OCI-LY7 (cell line): ENCODE results near the gene TUBB6. TPM values are rescaled to one million over a fixed set of nuclear protein-coding genes. Genes with fewer than 3 reads are reported as not detected.

Source experiments
- BruUV-seq: library from RNA; stranded (reverse); fragments of 400-500 nt; replicated peaks from 2 replicates; lab custom pipeline; 2021; lab: Mats Ljungman, UMichigan
- CTCF ChIA-PET: fragments of 300-600 bp; sonication (Branson Sonifier 250); formaldehyde crosslinking; loops from one replicate; lab custom pipeline; 2022; ENCODE audit warnings: antibody characterized with exemption; ENCODE audit not compliant: unreplicated experiment; lab: Charles Lee
- POLR2A ChIA-PET: fragments of 300-600 bp; sonication (Branson Sonifier 250); formaldehyde crosslinking; loops from one replicate; lab custom pipeline; 2022; ENCODE audit warnings: antibody characterized with exemption; lab: Charles Lee
- DNase-seq: peaks from one replicate; pipeline ENCODE4 v3.0.0-alpha.2; 2015; ENCODE audit warnings: low spot score
- H2AFZ ChIP-seq: fragments of 200-600 bp; sonication (generic), shearing (Covaris generic); 2 replicates; pipeline ENCODE4 v1.6.1; 2014; ENCODE audit warnings: mild to moderate bottlenecking, antibody characterized with exemption, low read length, moderate library complexity
- H3K27ac ChIP-seq: fragments of 200-600 bp; sonication (generic); 2 replicates; pipeline ENCODE4 v1.5.1; 2014; ENCODE audit warnings: mixed run types, low read depth, mild to moderate bottlenecking, moderate library complexity, low read length, inconsistent platforms; ENCODE audit not compliant: poor library complexity, severe bottlenecking
- H3K36me3 ChIP-seq: fragments of 200-600 bp; sonication (generic); 2 replicates; pipeline ENCODE4 v1.6.1; 2014; ENCODE audit warnings: mild to moderate bottlenecking, antibody characterized with exemption, low read length, moderate library complexity, mixed read lengths; ENCODE audit not compliant: insufficient read depth
- H3K4me1 ChIP-seq: fragments of 200-600 bp; sonication (generic); 2 replicates; pipeline ENCODE4 v1.5.1; 2014; ENCODE audit warnings: mild to moderate bottlenecking, low read length; ENCODE audit not compliant: insufficient read depth, poor library complexity, severe bottlenecking
- H3K4me2 ChIP-seq: fragments of 200-600 bp; sonication (generic); 2 replicates; pipeline ENCODE4 v1.6.1; 2014; ENCODE audit warnings: mild to moderate bottlenecking, low read length
- H3K4me3 ChIP-seq: fragments of 200-600 bp; sonication (generic); 2 replicates; pipeline ENCODE4 v1.5.1; 2014; ENCODE audit warnings: mild to moderate bottlenecking, low read depth, low read length; ENCODE audit not compliant: poor library complexity, severe bottlenecking
- H3K79me2 ChIP-seq: fragments of 200-600 bp; sonication (generic); 2 replicates; pipeline ENCODE4 v1.6.1; 2016; ENCODE audit warnings: low read depth, mild to moderate bottlenecking, low read length, moderate library complexity, mixed read lengths; ENCODE audit not compliant: insufficient read depth
- H3K9me2 ChIP-seq: fragments of 200-600 bp; sonication (generic); 2 replicates; pipeline ENCODE4 v1.6.1; 2016; ENCODE audit warnings: mild to moderate bottlenecking, low read length, mixed read lengths; ENCODE audit not compliant: insufficient read depth
- H3K9me3 ChIP-seq: fragments of 200-600 bp; sonication (generic); 2 replicates; pipeline ENCODE4 v1.6.1; 2014; ENCODE audit warnings: mild to moderate bottlenecking, mixed run types, low read length, mixed read lengths
- H4K20me1 ChIP-seq: fragments of 200-600 bp; sonication (generic); 2 replicates; pipeline ENCODE4 v1.6.1; 2014; ENCODE audit warnings: mild to moderate bottlenecking, antibody characterized with exemption, low read length, moderate library complexity, mixed read lengths; ENCODE audit not compliant: insufficient read depth
- EZH2phosphoT487 ChIP-seq: fragments of 200-600 bp; sonication (generic); IDR thresholded peaks from 2 replicates; pipeline ENCODE4 v1.6.1; 2018; ENCODE audit warnings: low read depth, borderline replicate concordance, mild to moderate bottlenecking, mixed run types, antibody characterized with exemption, low read length, moderate library complexity, mixed read lengths
- intact Hi-C: fragments of 100-400 bp; cut with micrococcal nuclease; formaldehyde crosslinking; loops from one replicate; pipeline ENCODE4 v1.10.0; 2022; ENCODE audit not compliant: unreplicated experiment
- total RNA-seq, 2 experiments: library from RNA; depleted of rRNA in 1 of 2; stranded (reverse); fragments of >200 nt in 1 of 2; shearing (Covaris generic) in 1 of 2; gene quantifications; 2 replicates each; pipeline ENCODE4 v1.2.3, GENCODE V29; 2014 to 2022
- TF ChIP-seq, protein P1 (sequence below): fragments of 200-600 bp; sonication (generic); conservative IDR thresholded peaks from 2 replicates; pipeline ENCODE4 v1.5.1; 2014; ENCODE audit warnings: mild to moderate bottlenecking, antibody characterized with exemption, low read length, moderate library complexity, mixed read lengths

The TUBB6 gene
- total RNA-seq, 2 experiments from 2014 or later, result not detected

GRCh38 chr18:12278741-12279682 lies 29.0 kb upstream of the TUBB6 start:
- ChIA-PET POLR2A (interaction anchor here (0.6 to 1.5 kb wide), 2 partner anchors 13 to 321 kb away, joined by 3 to 5 read pairs; no protein-coding TSS in a partner anchor), CTCF (interaction anchor here (0.6 to 0.7 kb wide), 2 partner anchors 45 to 49 kb away, joined by 3 to 5 read pairs; no protein-coding TSS in a partner anchor)
- no peaks in the 10 kb centered on the region for H3K36me3 ChIP-seq
- H4K20me1 ChIP-seq, result no peaks in the 10 kb centered on the region
- no peaks in the 10 kb centered on the region for H3K9me2 ChIP-seq
- no peaks in the 10 kb centered on the region for H3K4me1 ChIP-seq
- H3K4me3 ChIP-seq, result no peak overlapping the region
- no peak overlapping the region for H3K4me2 ChIP-seq
- TF ChIP-seq, protein P1, sequence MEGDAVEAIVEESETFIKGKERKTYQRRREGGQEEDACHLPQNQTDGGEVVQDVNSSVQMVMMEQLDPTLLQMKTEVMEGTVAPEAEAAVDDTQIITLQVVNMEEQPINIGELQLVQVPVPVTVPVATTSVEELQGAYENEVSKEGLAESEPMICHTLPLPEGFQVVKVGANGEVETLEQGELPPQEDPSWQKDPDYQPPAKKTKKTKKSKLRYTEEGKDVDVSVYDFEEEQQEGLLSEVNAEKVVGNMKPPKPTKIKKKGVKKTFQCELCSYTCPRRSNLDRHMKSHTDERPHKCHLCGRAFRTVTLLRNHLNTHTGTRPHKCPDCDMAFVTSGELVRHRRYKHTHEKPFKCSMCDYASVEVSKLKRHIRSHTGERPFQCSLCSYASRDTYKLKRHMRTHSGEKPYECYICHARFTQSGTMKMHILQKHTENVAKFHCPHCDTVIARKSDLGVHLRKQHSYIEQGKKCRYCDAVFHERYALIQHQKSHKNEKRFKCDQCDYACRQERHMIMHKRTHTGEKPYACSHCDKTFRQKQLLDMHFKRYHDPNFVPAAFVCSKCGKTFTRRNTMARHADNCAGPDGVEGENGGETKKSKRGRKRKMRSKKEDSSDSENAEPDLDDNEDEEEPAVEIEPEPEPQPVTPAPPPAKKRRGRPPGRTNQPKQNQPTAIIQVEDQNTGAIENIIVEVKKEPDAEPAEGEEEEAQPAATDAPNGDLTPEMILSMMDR, result no peak
- no peaks in the 10 kb centered on the region for H3K9me3 ChIP-seq
- H2AFZ ChIP-seq, result no peak overlapping the region
- H3K27ac ChIP-seq, result no peak overlapping the region
- no TSS peak for BruUV-seq
- intact Hi-C loops, result no loop called here
- H3K79me2 ChIP-seq, result no peaks in the 10 kb centered on the region
- DNase-seq, result no peak

DNA sequence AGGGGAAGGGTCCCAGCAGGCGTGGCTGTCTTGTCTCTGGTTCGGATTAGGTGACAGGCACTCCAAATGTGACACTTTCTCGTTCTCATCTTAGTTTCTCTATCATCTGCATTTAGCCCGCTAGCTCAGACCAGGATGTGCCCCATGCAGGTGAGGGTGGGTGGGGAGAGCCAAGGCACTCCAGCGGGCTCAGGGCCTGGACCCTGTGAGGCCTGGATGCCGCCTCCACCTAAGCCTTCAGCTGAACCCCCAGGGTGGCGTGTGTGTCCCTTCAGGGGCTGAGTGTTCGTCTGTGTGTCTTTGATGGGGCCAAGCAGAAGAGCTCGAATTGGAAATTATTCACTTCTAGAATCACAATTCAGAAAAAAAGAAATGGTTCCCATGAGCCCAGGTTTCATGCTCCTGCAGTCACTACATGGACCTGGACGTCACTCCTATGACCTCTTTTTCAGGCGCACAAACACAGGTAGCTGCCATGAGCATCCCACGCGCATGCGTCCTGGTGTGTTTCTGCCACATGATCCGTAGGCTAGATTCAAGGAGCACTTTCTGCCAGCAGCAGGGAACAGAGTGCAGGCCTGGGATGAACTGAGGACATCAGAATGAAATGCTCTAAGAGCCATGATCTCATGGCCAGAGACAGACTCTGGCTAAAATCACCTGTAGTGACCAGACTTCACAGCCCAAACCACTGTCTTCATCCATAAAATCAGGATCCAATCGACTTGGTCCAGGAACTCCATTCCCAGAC lies 28.1 kb upstream of the TUBB6 start:
- TF ChIP-seq, protein P1, result no peak
- TF ChIP-seq EZH2phosphoT487, result no peak
- Histone ChIP-seq H3K4me3 (no peak overlapping the region), H4K20me1 (no peaks in the 10 kb centered on the region), H3K4me1 (no peaks in the 10 kb centered on the region), H3K4me2 (no peak overlapping the region), H3K9me2 (no peaks in the 10 kb centered on the region), H3K27ac (no peak overlapping the region), H2AFZ (no peak overlapping the region), H3K36me3 (no peaks in the 10 kb centered on the region), H3K79me2 (no peaks in the 10 kb centered on the region), H3K9me3 (no peaks in the 10 kb centered on the region)
- intact Hi-C loops, result no loop called here
- no TSS peak for BruUV-seq
- ChIA-PET POLR2A (interaction anchor here (0.6 kb wide), 3 partner anchors 14 to 320 kb away, joined by 3 to 4 read pairs (median 3); no protein-coding TSS in a partner anchor), CTCF (interaction anchor here (0.7 kb wide), 1 partner anchor 48 kb away, joined by 5 read pairs; no protein-coding TSS in a partner anchor)
- no peak for DNase-seq
